ENCODE data around the gene ZNF181. TPM values are rescaled to one million over a fixed set of nuclear protein-coding genes. Genes with fewer than 3 reads are reported as not detected.

The ZNF181 gene
- total RNA-seq, 2 experiments from 2014 or later, result 2.0 to 2.9 TPM

GRCh38 chr19:34772697-34773554 lies 38.9 kb downstream of the ZNF181 start, which contains the start of gene ZNF599:
ZNF599 (minus strand) TSS chr19:34773215; CDS start chr19:34772841, 374 bp downstream.
- DNase-seq, result peak; percentile 80 to 96 (median 88)
- Histone ChIP-seq H3K4me1 (ENCODE audit: insufficient read depth, low read length) (peaks cover 16% of the 10 kb centered on the region), H3K27me3 (ENCODE audit: control insufficient read depth in 1 of 2, insufficient read depth in 2 of 2, low read length in 2 of 2) (no peaks in the 10 kb centered on the region), H3K36me3 (ENCODE audit: insufficient read depth, low read length) (peaks cover 12% of the 10 kb centered on the region), H3K4me3 (ENCODE audit: low read length) (peak within 1 kb of the TSS; percentile 90), H3K27ac (ENCODE audit: low read depth in 1 of 2, low read length in 2 of 2) (peak within 1 kb of the TSS; percentile 43 to 74), H3K9me3 (ENCODE audit: control insufficient read depth in 1 of 2, insufficient read depth in 1 of 2, low read length in 2 of 2) (no peaks in the 10 kb centered on the region)
- Mint-ChIP-seq H3K4me1 (ENCODE audit: low read depth) (peaks cover 20% of the 10 kb centered on the region), H3K4me3 (peak within 1 kb of the TSS; percentile 99), H3K27me3 (peaks cover 14% of the 10 kb centered on the region), H3K9me3 (peaks cover 3% of the 10 kb centered on the region), H3K36me3 (ENCODE audit: low read depth) (peaks cover 33% of the 10 kb centered on the region), H3K27ac (peak within 1 kb of the TSS; percentile 93)
- intact Hi-C loops (cut with DNase I, micrococcal nuclease), result loop anchor here (1.0 to 5.0 kb wide), 5 partner anchors 38 to 189 kb away; partner anchors contain the start of genes SCGB2B2 (in 2 of the 2), ZNF181 (in 2 of the 2), ZNF302 (in 2 of the 2) and ZNF792 (in 1 of the 2)
- ATAC-seq (ENCODE audit: poor library complexity), result peak; percentile 94
- ChIA-PET POLR2A (interaction anchor here (1.0 to 2.3 kb wide), 3 partner anchors 39 to 154 kb away, joined by 5 to 13 read pairs (median 7); partner anchors contain the start of genes SCGB2B2, ZNF181, ZNF30 and ZNF302), CTCF (no interaction called here)
- TF ChIP-seq CTCF (IDR thresholded peaks at IDR 0.05), result no peak

- Histone ChIP-seq H3K4me1 (ENCODE audit: insufficient read depth, low read length) (peaks cover 16% of the 10 kb centered on the region), H3K27me3 (ENCODE audit: control insufficient read depth in 1 of 2, insufficient read depth in 2 of 2, low read length in 2 of 2) (no peaks in the 10 kb centered on the region), H3K27ac (ENCODE audit: low read depth in 1 of 2, low read length in 2 of 2) (no peak overlapping the region), H3K36me3 (ENCODE audit: insufficient read depth, low read length) (peaks cover 8% of the 10 kb centered on the region), H3K9me3 (ENCODE audit: control insufficient read depth in 1 of 2, insufficient read depth in 1 of 2, low read length in 2 of 2) (no peaks in the 10 kb centered on the region), H3K4me3 (ENCODE audit: low read length) (peak overlapping the region; percentile 90)
- peaks cover 20% of the 10 kb centered on the region for H3K4me1 Mint-ChIP-seq (ENCODE audit: low read depth)
- peaks cover 3% of the 10 kb centered on the region for H3K9me3 Mint-ChIP-seq
- peak overlapping the region; percentile 99 for H3K4me3 Mint-ChIP-seq
- H3K27ac Mint-ChIP-seq, result peak overlapping the region; percentile 93
- CTCF ChIA-PET, result no interaction called here
- DNase-seq (no peak), ATAC-seq (ENCODE audit: poor library complexity) (no peak)
- POLR2A ChIA-PET, result no interaction called here
- intact Hi-C loops (cut with DNase I, micrococcal nuclease), result loop anchor here (1.0 to 5.0 kb wide), 5 partner anchors 39 to 189 kb away; partner anchors contain the start of genes SCGB2B2 (in 2 of the 2), ZNF181 (in 2 of the 2), ZNF302 (in 2 of the 2) and ZNF792 (in 1 of the 2)
- H3K36me3 Mint-ChIP-seq (ENCODE audit: low read depth), result peaks cover 27% of the 10 kb centered on the region
- TF ChIP-seq CTCF (IDR thresholded peaks at IDR 0.05), result no peak
- H3K27me3 Mint-ChIP-seq, result peaks cover 14% of the 10 kb centered on the region
These were observed 39.5 kb downstream of the ZNF181 start for GRCh38 chr19:34773555-34773864.

- H3K27ac Mint-ChIP-seq, result no peak overlapping the region
- ChIA-PET CTCF (no interaction called here), POLR2A (no interaction called here)
- peaks cover 20% of the 10 kb centered on the region for H3K4me1 Mint-ChIP-seq (ENCODE audit: low read depth)
- Histone ChIP-seq H3K27me3 (ENCODE audit: control insufficient read depth in 1 of 2, insufficient read depth in 2 of 2, low read length in 2 of 2) (no peaks in the 10 kb centered on the region), H3K4me1 (ENCODE audit: insufficient read depth, low read length) (peaks cover 16% of the 10 kb centered on the region), H3K36me3 (ENCODE audit: insufficient read depth, low read length) (no peaks in the 10 kb centered on the region), H3K4me3 (ENCODE audit: low read length) (no peak overlapping the region), H3K9me3 (ENCODE audit: control insufficient read depth in 1 of 2, insufficient read depth in 1 of 2, low read length in 2 of 2) (no peaks in the 10 kb centered on the region), H3K27ac (ENCODE audit: low read depth in 1 of 2, low read length in 2 of 2) (no peak overlapping the region)
- intact Hi-C loops (cut with DNase I, micrococcal nuclease), result loop anchor here in 1 of 2 experiments (5.0 kb wide), 1 partner anchor 187 kb away; the partner anchor contains the start of gene ZNF792
- DNase-seq, result no peak
- peaks cover 5% of the 10 kb centered on the region for H3K9me3 Mint-ChIP-seq
- no peak for ATAC-seq (ENCODE audit: poor library complexity)
- peaks cover 14% of the 10 kb centered on the region for H3K27me3 Mint-ChIP-seq
- peaks cover 24% of the 10 kb centered on the region for H3K36me3 Mint-ChIP-seq (ENCODE audit: low read depth)
- TF ChIP-seq CTCF (IDR thresholded peaks at IDR 0.05), result no peak
- no peak overlapping the region for H3K4me3 Mint-ChIP-seq
These were observed 40.8 kb downstream of the ZNF181 start for GRCh38 chr19:34774857-34775256.
